ENCODE measurements around the gene CCDC89.

- TF ChIP-seq POLR2A (IDR thresholded peaks at IDR 0.05) (no peak), CTCF (IDR thresholded peaks at IDR 0.05) (no peak)
Observed at GRCh38 chr11:85668157-85668556, 17.8 kb downstream of the CCDC89 start.
